HG02610 (cell line): ENCODE data around the gene CDC42EP4.
"Not testable (repeated sequence)": the region's sequence is repeated elsewhere in the genome, so short reads cannot be mapped to it uniquely, and the experiment has no call there.

Source experiments
- ATAC-seq: cut with Tn5 transposase; IDR thresholded peaks from one replicate; pipeline ENCODE4 v1.9.1; 2021; ENCODE audit warnings: mild to moderate bottlenecking, moderate library complexity; ENCODE audit not compliant: unreplicated experiment

CDC42EP4 gene

DNA sequence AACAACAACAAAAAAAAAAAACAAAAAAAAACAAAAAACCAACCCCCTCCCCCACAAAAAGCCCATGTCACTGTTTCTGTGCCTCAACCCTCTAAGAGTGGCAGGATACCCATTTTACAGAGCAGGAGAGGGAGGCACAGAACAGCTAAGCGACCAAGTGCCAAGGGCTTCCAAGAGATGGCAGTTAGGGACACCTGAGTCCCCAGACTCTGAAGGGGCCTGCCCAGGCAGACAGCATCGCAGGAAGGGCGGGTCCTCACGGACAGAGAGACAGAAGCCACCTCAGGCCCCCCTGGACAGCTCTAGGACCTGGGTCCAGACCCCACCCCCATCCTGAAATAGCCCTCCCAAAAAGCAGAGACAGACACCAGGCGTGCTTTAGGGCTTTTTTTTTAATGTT lies 28.6 kb downstream of the CDC42EP4 start:
- ATAC-seq = no peak

DNA sequence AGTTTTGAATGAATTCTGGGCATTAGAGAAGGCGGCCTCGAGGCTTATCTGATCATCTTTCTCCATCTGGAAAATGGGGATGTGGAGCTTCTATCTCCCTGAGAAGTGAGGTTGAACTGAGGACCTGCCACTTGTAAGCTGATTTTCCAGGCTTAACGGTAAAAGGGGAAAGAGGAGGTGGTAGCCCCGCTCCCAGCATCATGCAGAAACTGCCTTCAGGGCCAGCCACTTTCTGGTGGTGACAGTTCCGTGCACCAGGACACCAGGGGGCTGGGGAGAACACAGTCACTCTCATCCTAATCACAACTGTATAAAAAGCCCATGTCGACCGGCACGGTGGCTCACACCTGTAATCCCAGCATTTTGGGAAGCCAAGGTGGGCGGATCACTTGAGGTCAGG lies 29.2 kb downstream of the CDC42EP4 start:
- ATAC-seq = no peak

DNA sequence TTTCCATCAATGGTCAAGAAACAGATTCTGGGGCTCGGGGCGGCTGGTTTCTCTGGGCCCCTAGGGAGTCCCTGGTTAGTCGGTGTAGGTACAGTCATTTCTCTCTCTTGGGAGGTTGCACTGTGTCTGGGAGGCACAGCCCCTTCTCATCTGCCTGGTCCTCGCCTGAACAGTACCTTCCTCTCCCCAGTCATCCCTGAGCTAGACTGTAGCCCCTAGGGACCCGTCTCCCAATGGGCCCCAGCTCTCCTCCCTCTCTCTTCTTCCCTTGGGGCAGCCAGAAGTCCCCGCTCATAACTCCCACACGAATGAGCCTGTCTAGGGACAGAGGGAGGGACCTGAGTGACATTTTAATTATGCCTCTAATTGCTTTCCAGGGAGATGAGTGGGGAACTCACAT lies 29.9 kb downstream of the CDC42EP4 start:
- peak; percentile 95 for ATAC-seq

DNA sequence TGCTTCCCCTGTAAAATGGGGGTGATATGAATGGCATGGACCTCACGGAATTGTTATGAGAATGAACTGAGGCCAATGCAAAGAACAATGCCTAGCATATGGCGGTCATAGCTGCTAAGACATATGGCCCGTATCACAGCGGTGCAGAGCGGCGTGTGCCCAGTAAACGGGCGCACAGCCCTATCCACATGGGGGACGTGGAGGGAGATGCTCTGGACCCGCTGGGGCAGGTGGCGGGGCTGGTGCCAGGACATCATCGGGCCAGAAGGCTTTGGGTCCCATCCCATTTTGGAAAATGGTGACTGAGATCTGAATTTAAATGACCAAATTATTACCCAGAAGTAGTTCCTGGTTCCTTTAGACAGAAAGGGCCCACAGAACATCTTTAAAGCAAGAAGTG lies 31.6 kb downstream of the CDC42EP4 start:
- ATAC-seq = no peak

DNA sequence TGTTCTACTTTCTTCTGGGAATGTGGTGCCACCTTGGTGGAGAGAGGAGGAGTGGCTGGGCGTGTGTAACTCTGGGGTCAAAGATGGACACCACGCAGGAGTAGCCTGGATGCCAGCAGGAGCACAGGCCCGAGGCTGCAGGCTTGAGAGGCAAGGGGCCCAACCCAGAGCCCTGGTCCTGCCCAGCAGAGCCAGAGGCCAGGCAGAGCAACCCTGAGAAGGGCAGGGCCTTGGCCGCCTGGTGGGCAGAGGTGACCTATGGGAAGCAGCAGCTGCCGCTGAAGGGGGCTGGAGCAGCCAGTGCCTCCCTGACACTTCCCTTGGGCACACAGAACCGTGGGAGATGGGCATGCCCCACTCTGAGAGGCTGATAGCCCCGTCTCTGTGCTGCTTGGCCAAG lies 32.1 kb downstream of the CDC42EP4 start:
- no peak for ATAC-seq

DNA sequence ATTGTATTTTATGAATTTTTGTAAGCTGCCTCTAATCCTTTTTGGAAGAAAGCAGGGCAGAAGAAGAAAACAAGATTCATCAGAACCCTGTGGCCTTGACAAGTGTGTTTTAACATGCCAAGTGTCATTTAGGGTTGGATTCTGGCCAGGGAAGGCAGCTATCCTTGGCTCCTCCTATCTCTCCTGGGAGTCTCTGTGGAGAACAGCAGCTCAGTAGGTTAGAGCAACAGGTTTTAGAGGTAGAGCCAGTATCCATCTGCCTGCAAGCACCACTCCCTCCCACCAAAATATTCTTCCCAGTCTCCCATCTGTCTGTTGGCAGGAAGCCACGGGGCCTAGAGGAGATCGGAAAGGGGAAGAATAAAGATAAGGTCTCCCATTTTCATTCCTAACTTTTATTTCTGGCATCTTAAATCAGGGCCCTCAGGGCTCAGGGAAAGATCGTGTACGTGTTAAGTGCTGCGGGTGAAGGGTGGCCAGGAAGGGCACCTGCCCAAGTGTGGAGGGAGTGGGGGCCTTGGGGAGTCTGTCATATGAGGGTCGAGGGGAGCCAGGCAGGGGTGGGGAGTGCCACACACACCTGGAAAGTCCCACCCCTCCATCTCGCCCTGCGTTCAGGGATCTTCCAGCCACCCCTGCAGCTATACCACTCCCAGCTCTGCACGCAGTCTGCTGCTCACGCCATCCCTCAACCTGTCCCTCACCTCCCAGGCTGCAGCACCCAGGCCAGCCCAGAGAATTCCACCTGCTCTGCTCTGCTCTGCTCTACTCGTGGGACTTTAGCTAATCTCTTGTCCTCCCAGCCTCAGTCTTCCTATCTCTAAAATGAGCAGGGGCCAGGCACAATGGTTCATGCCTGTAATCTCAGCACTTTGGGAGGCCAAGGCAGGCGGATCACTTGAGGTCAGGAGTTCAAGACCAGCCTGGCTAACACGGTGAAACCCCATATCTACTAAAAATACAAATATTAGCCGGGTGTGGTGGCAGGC lies 33.0 kb downstream of the CDC42EP4 start:
- ATAC-seq = no peak

DNA sequence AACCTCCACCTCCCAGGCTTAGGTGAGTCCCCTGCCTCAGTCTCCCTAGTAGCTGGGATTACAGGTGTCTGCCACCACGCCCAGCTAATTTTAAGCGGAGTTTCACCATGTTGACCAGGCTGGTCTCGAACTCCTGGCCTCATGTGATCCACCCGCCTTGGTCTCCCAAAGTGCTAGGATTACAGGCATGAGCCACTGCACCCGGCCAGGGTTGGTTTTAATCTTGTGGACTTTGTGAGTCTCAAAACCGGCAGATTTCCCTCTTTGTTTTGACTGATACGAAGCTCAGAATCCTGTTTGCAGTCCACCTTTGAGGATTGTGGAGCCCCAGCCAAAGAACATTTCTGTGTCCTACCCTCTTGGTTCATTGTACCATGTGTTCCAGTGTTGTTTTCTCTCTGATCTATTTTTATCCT lies 33.7 kb downstream of the CDC42EP4 start:
- ATAC-seq = no peak

DNA sequence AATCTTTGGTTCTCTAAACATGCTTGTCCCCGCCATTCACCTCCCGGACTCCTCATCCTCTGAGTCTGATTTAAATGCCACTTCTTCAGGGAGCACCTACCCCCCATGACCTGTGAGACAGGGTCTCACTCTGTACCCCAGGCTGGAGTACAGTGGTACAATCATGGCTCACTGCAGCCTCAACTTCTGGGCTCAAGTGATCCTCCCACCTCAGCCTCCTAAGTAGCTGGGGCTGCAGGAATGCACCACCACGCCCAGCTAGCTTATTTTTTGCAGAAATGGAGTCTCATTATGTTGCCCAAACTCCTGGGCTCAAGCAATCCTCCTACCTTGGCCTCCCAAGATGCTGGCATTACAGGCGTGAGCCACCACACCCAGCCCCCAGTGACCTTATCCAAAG lies 37.3 kb downstream of the CDC42EP4 start:
- ATAC-seq = no peak

DNA sequence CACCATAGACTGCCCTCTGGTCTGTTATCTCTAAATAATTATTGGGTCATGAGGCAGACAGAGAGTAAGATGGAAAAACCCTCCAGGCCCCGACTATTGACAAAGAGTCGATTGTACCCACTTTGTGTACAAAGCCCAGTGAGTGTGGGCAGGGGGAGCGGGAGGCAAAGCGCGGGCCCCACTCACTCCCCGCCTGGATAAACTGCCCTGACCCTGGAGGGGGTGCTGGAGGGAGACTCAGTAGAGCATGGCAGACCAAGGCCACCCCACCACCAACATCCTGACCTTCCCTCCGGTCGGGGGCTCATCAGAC lies 38.9 kb downstream of the CDC42EP4 start:
- ATAC-seq = no peak

DNA sequence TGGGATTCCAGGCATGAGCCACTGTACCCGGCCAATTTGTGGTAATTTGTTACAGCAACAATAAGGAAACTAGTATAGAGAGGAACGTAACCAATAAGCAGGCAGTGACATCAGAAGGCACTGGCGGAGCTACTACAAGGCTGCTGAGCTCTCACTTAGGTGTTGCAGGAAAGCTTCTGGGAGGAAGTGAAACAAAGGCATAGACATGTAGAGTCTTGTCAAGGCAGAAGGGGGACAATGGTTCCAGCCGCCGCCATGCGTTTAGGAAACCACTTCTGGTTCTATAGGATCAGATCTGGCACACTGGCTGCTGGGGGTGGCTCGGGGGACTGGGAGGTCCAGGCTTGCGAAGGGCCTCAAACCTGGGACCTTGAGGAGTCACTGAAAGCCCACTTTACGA lies 40.7 kb downstream of the CDC42EP4 start:
- peak; percentile 91 for ATAC-seq

DNA sequence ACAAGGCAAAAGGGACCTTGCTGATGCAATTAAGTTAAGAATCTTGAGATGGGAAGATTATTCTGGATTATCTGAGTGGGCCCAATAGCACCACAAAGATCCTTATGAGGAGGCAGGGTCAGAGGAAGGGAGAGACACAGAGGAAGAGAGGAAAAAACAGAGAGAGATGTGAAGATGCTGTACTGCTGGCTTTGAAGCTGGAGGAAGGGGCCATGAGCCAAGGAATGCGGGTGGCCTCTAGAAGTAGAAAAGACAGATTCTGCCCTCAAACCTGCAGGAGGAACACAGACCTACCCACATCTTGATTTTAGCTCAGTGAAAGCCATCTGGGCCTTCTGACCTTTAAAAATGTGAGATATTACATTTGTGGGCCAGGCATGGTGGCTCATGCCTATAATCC lies 42.0 kb downstream of the CDC42EP4 start:
- no peak for ATAC-seq

DNA sequence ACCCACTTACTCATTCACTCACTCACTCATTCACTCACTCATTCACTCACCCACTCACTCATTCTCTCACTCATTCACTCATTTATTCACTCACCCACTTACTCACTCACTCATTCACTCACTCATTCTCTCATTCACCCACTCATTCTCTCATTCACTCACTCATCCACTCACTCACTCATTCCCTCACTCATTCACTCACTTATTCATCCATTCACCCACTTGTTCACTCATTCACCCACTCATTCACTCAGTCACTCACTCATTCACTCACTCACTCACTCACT lies 42.5 kb downstream of the CDC42EP4 start:
- no peak for ATAC-seq

DNA sequence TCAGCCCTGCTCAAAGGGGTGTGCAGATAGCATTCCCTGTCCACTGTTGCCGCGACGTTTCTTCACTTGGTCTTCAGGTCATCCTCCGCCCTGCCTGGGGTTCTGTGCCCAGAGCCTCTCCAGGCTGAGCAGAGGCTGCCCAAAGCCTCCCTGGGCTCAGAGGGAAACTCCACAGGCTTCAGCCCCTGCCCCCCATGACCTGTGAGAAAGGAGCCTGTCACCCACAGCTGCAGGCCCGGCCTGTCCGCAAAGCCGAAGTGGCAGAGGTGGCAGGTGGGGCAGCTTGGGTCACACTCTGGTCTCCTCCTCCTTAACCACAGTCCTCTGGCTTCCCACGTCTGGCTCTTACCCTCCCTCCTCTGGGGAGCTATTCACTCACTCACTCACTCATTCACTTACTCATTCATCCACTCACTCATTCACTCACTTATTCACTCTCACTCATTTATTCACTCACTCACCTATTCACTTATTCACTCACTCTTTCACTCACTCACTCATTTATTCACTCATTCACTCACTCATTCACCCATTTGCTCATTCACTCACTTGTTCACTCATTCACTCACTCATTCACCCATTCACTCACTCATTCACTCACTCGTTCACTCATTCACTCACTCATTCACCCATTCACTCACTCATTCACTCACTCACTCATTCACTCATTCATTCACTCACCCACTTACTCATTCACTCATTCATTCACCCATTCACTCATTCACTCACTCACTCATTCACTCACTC lies 43.0 kb downstream of the CDC42EP4 start:
- no peak for ATAC-seq

DNA sequence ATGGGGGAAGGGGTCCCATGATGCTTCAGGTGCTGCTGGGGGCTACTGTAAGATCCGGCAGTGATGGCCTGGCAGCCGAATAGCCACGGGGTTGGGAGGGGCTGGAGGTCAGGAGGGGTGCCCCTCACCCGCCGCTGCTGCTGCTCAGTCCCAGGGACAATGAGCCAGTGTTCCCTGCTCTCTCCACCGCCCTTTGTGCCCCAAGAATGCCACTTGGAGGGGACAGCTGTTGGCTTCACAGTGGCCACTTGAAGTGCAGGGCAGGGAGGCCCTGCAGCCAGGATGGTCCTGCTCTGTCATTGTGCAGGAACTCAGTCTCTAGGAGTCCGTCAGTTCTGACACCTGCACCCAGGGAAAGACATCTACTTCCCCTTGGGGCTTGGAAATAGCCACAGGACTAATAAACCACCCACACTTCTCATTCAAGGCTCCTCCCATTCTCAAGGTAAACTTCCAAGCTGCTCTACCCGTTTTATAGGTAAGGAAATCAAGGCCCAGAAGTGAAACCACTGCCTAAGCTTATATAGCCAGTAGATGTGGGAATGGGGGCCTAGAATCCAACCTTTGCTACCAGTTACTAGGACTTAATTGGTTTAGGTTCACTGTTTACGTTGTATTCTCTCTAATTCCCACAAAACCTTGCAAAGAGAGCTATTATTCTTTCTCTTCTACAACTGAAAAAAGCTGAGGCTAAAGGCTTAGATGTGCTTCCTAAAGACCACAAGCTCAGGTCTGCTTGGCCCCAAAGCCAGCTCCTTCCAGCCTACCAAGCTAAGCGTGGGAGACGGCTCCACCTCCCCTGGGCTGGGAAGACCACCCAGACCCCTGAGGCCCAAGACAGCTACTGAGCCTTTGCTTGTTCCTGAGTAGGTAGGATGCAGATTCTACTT lies 43.9 kb downstream of the CDC42EP4 start:
- ATAC-seq = no peak

DNA sequence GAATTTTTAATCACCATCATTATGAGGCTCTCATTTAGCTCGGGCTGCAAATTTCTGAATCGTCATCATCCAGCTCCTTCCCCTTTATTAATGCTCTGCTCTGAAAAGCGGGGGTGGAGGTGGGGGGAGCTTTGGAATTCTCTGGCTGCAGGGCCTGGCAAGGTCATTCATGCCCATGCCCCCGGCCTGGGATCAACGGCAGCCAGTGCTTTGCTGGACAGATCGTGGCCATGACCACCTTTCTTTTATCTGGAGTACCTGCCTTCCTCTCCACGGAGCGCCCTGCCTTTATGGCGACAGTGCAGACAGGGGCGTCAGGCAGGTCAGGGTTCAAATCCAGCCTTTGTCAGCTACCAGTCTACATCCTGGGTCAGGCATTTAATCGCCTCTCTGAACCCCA lies 45.0 kb downstream of the CDC42EP4 start:
- no peak for ATAC-seq

DNA sequence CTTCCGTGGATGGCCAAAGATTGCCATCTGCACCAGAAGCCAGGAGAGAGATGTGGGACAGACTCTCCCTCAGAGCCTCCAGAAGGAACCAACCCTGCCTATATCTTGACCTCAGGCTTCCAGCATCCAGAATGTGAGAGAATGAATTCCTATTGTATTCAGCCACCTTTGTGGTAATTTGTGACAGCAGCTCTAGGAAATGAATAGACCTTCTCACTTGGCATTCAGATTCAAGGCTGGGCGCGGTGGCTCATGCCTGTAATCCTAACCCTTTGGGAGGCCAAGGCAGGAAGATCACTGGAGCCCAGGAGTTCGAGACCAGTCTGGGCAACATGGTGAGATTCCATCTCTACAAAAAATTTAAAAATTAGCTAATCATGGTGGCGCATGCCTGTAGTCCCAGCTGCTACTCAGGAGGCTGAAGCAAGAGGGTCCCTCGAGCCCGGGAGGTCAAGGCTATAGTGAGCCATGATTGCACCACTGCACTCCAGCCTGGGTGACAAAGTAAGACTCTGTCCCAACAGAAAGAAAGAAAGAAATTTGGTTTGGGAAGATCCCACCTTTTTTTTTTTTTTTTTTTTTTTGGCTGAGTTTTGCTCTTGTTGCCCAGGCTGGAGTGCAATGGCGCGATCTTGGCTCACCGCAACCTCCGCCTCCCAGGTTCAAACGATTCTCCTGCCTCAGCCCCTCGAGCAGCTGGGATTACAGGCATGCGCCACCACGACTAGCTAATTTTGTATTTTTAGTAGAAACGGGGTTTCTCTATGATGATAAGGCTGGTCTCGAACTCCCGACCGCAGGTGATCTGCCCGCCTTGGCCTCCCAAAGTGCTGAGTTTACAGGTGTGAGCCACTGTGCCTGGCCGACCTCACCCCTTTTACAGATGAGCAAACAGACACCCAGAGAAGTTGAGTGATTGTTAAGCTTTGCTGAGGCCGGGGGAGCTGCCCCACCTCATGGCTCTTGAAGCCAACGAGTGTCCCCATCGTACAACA lies 45.9 kb downstream of the CDC42EP4 start:
- no peak for ATAC-seq

DNA sequence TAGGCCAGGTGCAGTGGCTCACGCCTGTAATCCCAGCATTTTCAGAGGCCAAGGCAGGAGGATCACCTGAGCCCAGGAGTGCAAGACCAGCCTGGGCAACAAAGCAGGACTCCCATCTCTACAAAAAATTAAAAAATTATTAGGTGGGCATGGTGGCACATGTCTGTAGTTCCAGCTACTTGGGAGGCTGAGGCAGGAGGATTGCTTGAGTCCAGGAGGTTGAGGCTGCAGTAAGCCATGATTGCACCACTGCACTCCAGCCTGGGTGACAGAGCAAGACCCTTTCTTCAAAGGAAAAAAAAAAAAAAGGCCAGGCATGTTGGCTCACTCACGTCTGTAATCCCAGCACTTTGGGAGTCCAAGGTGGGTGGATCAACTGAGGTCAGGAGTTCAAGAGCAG lies 47.4 kb downstream of the CDC42EP4 start:
- not testable (repeated sequence) for ATAC-seq

DNA sequence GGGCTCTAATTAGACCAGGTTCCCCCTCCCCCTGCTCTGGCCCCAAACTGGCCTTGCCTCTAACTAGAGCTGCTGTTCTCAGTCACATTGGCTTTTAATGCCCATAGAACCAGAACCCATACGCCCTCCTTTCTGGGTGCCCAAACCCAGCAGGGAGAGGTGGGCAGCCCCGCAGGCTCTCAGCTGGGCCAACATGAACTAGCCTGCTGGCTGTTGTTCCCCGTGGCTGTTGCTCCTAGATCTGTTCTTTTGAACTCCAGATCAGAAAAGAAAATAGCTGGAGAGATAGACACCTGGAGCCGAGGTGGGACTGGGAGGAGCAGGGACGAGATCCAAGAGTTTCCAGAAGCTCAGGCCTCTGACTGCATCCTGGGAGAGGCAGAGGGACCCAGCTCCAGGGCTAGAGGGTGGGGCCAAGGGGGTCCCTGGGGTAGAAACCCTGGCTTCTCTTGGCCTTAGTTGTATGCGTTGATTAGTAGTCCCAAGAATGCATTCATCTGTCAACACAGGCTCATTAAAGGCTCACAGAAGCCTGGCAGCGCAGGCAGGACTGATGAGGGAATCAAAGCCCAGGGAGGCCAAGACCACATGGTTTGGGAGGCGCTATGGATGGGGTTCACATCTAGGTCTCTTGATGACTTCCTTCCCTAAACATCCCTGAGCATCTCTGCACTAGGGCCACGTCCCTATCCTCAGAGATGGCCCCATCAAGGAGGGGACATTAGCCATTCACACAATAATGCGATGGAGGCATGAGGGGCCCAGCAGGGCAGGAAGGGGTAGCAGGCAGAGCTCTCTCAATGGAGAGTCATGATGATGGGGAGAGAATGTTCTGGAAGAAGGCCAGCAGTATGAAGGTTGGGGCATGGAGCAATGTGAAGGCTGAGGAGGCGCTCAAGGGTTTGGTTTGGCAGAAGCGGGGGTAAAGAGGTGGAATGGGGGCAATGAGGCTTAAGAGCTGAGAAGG lies 48.8 kb downstream of the CDC42EP4 start:
- ATAC-seq = no peak
